K562 (cell line): Measurements from ENCODE around the gene KLHL30. TPM values are rescaled to one million over a fixed set of nuclear protein-coding genes. Genes with fewer than 3 reads are reported as not detected.

Experiments used
- ATAC-seq: fragments of 200-7000 bp; cut with Tn5 transposase; 3 replicates; pipeline ENCODE4 v1.9.1; 2020; ENCODE audit warnings: moderate library complexity
- BruUV-seq: library from RNA; stranded (reverse); fragments of 400-500 nt; replicated peaks from 2 replicates; lab custom pipeline; 2021; lab: Mats Ljungman, UMichigan
- CTCF ChIA-PET: fragments of 300-600 bp; formaldehyde crosslinking; extraction: SDS; loops from one replicate; lab custom pipeline; 2021; ENCODE audit warnings: low intra/inter-chr PET ratio; lab: Yijun Ruan, JAX
- POLR2A ChIA-PET: fragments of 300-600, 350-650 bp; sonication (Branson Sonifier 250); formaldehyde crosslinking; extraction: SDS; loops from one replicate; lab custom pipeline; 2021; ENCODE audit warnings: antibody characterized with exemption, inconsistent platforms; lab: Yijun Ruan, JAX
- DNase-seq, 4 experiments: peaks; one replicate each; pipeline versions ENCODE4 v3.0.0 to v3.0.0-alpha.2; 2011 to 2018; ENCODE audit warnings: low spot score in 3 of 4, mixed read lengths in 3 of 4; ENCODE audit errors: extremely low read depth in 1 of 4
- FAIRE-seq: peaks from 2 replicates; lab custom pipeline; 2011; peaks lifted over from hg19 to GRCh38; lab: Jason Lieb, UNC
- H2AFZ ChIP-seq: 2 replicates; pipeline ENCODE4 v1.6.0; 2011; ENCODE audit warnings: low read depth, low read length, control low read depth, inconsistent platforms
- H3K27ac ChIP-seq: fragments of 200-600 bp; 3 replicates; pipeline ENCODE4 v1.8.0; 2011; ENCODE audit warnings: low read depth, mild to moderate bottlenecking, control low read depth, inconsistent platforms, low read length, moderate library complexity, mixed read lengths; ENCODE audit errors: extremely low read depth
- H3K27me3 ChIP-seq, 2 experiments: fragments of 300-600 bp in 1 of 2; 2 replicates in 1 of 2; 3 replicates in 1 of 2; pipeline versions ENCODE4 v1.6.0 to v1.8.0; 2011; ENCODE audit warnings: inconsistent platforms in 2 of 2, low read length in 2 of 2, mild to moderate bottlenecking in 1 of 2, mixed read lengths in 1 of 2, moderate library complexity in 1 of 2; ENCODE audit not compliant: control insufficient read depth in 2 of 2, insufficient read depth in 2 of 2
- H3K36me3 ChIP-seq: fragments of 300-600 bp; 3 replicates; pipeline ENCODE4 v1.8.0; 2011; ENCODE audit warnings: mild to moderate bottlenecking, low read length, inconsistent platforms; ENCODE audit not compliant: control insufficient read depth, insufficient read depth
- H3K4me1 ChIP-seq, 2 experiments: fragments of 200-600 bp in 1 of 2; replicated peaks in 1 of 2; 2 replicates in 1 of 2; 3 replicates in 1 of 2; pipeline versions ENCODE4 v1.5.1 to v1.8.0; 2011; ENCODE audit warnings: inconsistent platforms in 2 of 2, low read length in 2 of 2, mild to moderate bottlenecking in 1 of 2, mixed read lengths in 1 of 2, moderate library complexity in 1 of 2; ENCODE audit not compliant: control insufficient read depth in 2 of 2, insufficient read depth in 2 of 2
- H3K4me2 ChIP-seq: 2 replicates; pipeline ENCODE4 v1.6.1; 2011; ENCODE audit warnings: low read length, control low read depth, inconsistent platforms, mixed read lengths; ENCODE audit not compliant: insufficient read depth
- H3K4me3 ChIP-seq: fragments of 200-600 bp; sonication (generic), shearing (Covaris generic); 2 replicates; pipeline ENCODE4 v1.5.1; 2016; ENCODE audit warnings: control low read depth, inconsistent platforms
- H3K79me2 ChIP-seq: fragments of 200-600 bp; 3 replicates; pipeline ENCODE4 v1.8.0; 2011; ENCODE audit warnings: low read length, inconsistent platforms; ENCODE audit not compliant: control insufficient read depth, insufficient read depth
- H3K9ac ChIP-seq, 2 experiments: 2 replicates each; pipeline versions ENCODE4 v1.6.0 to v1.6.1; 2011; ENCODE audit warnings: low read depth in 2 of 2, low read length in 2 of 2, control low read depth in 1 of 2, inconsistent platforms in 1 of 2, mild to moderate bottlenecking in 1 of 2, mixed read lengths in 1 of 2; ENCODE audit not compliant: insufficient read depth in 1 of 2
- H3K9me1 ChIP-seq: one replicate; pipeline ENCODE4 v1.6.0; 2011; ENCODE audit warnings: inconsistent platforms, mild to moderate bottlenecking, low read length, moderate library complexity; ENCODE audit not compliant: control insufficient read depth, insufficient read depth
- H3K9me3 ChIP-seq: replicated peaks from 2 replicates; pipeline ENCODE4 v1.5.1; 2011; ENCODE audit warnings: low read depth, low read length, inconsistent platforms; ENCODE audit not compliant: control insufficient read depth, insufficient read depth
- H4K20me1 ChIP-seq: replicated peaks from 2 replicates; pipeline ENCODE4 v1.6.1; 2011; ENCODE audit warnings: low read length, inconsistent platforms, mixed read lengths; ENCODE audit not compliant: control insufficient read depth, insufficient read depth
- CREB3 ChIP-seq: fragments of 450-650 bp; conservative IDR thresholded peaks from 2 replicates; pipeline ENCODE4 v1.6.1; 2016; ENCODE audit warnings: missing genetic modification characterization, low read depth, mild to moderate bottlenecking, missing compliant biosample characterization, moderate library complexity
- ZBTB33 ChIP-seq: sonication (generic); formaldehyde crosslinking; IDR thresholded peaks from 2 replicates; pipeline ENCODE4 v1.8.1; 2023; ENCODE audit warnings: mild to moderate bottlenecking, missing genetic modification reagents
- WGBS: fragments of 100-300 bp; shearing (Covaris generic); methylation state at CpG from one replicate; pipeline ENCODE4 v1.1.6; 2016; ENCODE audit warnings: low coverage, mixed read lengths; ENCODE audit not compliant: insufficient coverage; ENCODE audit errors: missing lambda C conversion rate; 5-methylcytosine and 5-hydroxymethylcytosine counted together
- in situ Hi-C: fragments of 300-500 bp; cut with MboI; formaldehyde crosslinking; loops from 4 replicates; pipeline ENCODE4 v1.15.0; 2018; ENCODE audit warnings: inconsistent platforms, mixed read lengths
- intact Hi-C: fragments of 100-400 bp; cut with micrococcal nuclease; formaldehyde crosslinking; loops from 2 replicates; pipeline ENCODE4 v1.14.2; 2022
- polyA plus RNA-seq, 8 experiments: library from polyadenylated mRNA; depleted of rRNA in 4 of 8; stranded (reverse) in 5 of 8; unstranded in 3 of 8; fragments of >200 nt; fragmentation: Nextera tagmentation in 2 of 8; fragmentation: Illumina TruSeq in 1 of 8; extraction: Ambion mirVana in 2 of 8; extraction: Trizol in 1 of 8; gene quantifications; 2 replicates each; pipeline versions ENCODE4 v1.2.1 to v1.2.3, GENCODE V29; 2011 to 2014; ENCODE audit warnings: inconsistent platforms in 1 of 8, missing spikeins in 1 of 8
- total RNA-seq, 7 experiments: library from RNA; depleted of rRNA in 6 of 7; stranded (reverse); fragments of >200 nt in 6 of 7; fragmentation: Illumina TruSeq in 2 of 7; extraction: Trizol in 2 of 7; gene quantifications; 2 replicates each; pipeline versions ENCODE4 v1.2.1 to v1.2.3, GENCODE V29; 2011 to 2021; ENCODE audit warnings: low replicate concordance in 1 of 7

Gene KLHL30
- total and polyA plus RNA-seq, 9 of the 15 experiments (the other 6 are each of a cell fraction or from before 2014, with no cell fraction given): 0.04 TPM; not detected in 8

DNA sequence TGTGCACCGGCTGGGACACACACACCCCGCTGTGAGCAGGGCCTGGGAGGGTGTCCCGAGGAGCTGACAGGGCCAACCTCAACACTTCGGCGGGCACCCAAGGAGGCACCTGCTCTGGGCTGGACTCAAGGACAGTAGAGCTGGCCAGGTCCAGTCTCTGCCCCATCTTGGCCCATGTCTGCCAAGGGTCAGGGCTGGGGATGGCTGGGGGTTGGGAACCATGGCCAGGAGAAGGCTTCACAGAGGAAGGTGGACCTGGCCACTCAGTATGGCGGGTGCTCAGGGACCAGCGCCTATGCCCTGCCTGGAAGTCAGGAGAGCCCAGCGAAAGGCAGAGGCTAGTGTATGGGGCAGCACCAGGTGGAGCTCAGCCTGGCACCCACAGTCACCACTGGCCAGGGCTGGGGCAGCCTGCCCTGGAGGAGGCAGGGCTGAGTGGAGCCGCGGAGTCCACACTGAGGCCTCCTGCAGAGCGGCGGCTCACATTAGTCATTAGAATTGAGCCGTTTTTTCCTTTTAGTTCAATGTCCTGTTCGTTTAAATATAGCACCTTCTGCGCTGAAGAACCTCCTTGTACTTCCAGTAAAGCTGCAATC lies 24.5 kb downstream of the KLHL30 start:
- DNase-seq (no peak), FAIRE-seq (no peak), ATAC-seq (no peak)
- no peak overlapping the region for H3K27ac ChIP-seq
- H3K9ac ChIP-seq: no peak overlapping the region
- intact Hi-C loops (no loop called here), in situ Hi-C loops (no loop called here)
- no peaks in the 10 kb centered on the region for H3K9me3 ChIP-seq
- no peaks in the 10 kb centered on the region for H4K20me1 ChIP-seq
- peak; percentile 85 for TF ChIP-seq ZBTB33 (CRISPR knock-in tag)
- no peak for TF ChIP-seq CREB3 (tag)
- H3K9me1 ChIP-seq: no peaks in the 10 kb centered on the region
- H3K4me1 ChIP-seq: peaks cover 9 to 67% of the 10 kb centered on the region in 2 experiments; a peak in 4 of 5 replicates
- H3K4me2 ChIP-seq: no peak overlapping the region
- H3K36me3 ChIP-seq: no peaks in the 10 kb centered on the region
- BruUV-seq: no TSS peak
- CTCF ChIA-PET: no interaction called here
- POLR2A ChIA-PET: interaction anchor here (0.6 to 0.9 kb wide), 4 partner anchors 12 to 68 kb away, joined by 3 read pairs; no protein-coding TSS in a partner anchor
- H3K27me3 ChIP-seq: no peaks in the 10 kb centered on the region
- 72% methylated on average over 7 of the region's 15 CpGs for WGBS
- H3K79me2 ChIP-seq: no peaks in the 10 kb centered on the region
- no peak overlapping the region for H3K4me3 ChIP-seq
- no peak overlapping the region for H2AFZ ChIP-seq
